HepG2 (cell line): Measurements from ENCODE around the gene SHISA7. TPM values are rescaled to one million over a fixed set of nuclear protein-coding genes. Genes with fewer than 3 reads are reported as not detected.

ENCODE experiments used
- CREB3 ChIP-seq: sonication (generic); formaldehyde crosslinking; IDR thresholded peaks from 2 replicates; pipeline ENCODE4 v1.5.0; 2020; ENCODE audit warnings: missing genetic modification reagents
- DR1 ChIP-seq: sonication (generic); formaldehyde crosslinking; IDR thresholded peaks from 2 replicates; pipeline ENCODE4 v1.8.0; 2021; ENCODE audit warnings: mild to moderate bottlenecking, missing genetic modification reagents, inconsistent platforms
- NFKB2 ChIP-seq: sonication (generic); formaldehyde crosslinking; IDR thresholded peaks from 2 replicates; pipeline ENCODE4 v1.4.0; 2020; ENCODE audit warnings: missing genetic modification reagents, borderline replicate concordance
- NR2F1 ChIP-seq, 2 experiments: fragments of 450-650 bp in 1 of 2; formaldehyde crosslinking in 1 of 2; IDR thresholded peaks; 2 replicates each; pipeline versions ENCODE4 v1.5.0 to v1.6.1; 2016 to 2020; ENCODE audit warnings: mild to moderate bottlenecking in 1 of 2, missing compliant biosample characterization in 1 of 2, missing genetic modification reagents in 1 of 2, moderate library complexity in 1 of 2
- POGK ChIP-seq: sonication (generic); formaldehyde crosslinking; conservative IDR thresholded peaks from 2 replicates; pipeline ENCODE4 v1.8.0; 2022; ENCODE audit warnings: mild to moderate bottlenecking, moderate library complexity, missing genetic modification reagents
- POLR2A ChIP-seq, 2 experiments: IDR thresholded peaks; 2 replicates each; pipeline ENCODE4 v1.6.1; 2011; ENCODE audit warnings: low read depth in 2 of 2, low read length in 2 of 2, mild to moderate bottlenecking in 1 of 2, moderate library complexity in 1 of 2; ENCODE audit not compliant: insufficient read depth in 1 of 2
- RBFOX2 ChIP-seq: fragments of 200-400 bp; formaldehyde crosslinking; IDR thresholded peaks from 2 replicates; pipeline ENCODE4 v1.6.1; 2017; ENCODE audit warnings: low read depth, mild to moderate bottlenecking, low read length
- REST ChIP-seq, 2 experiments: IDR thresholded peaks; 2 replicates each; pipeline ENCODE4 v1.6.1; 2011 to 2012; ENCODE audit warnings: low read length in 2 of 2, borderline replicate concordance in 1 of 2, low read depth in 1 of 2, mild to moderate bottlenecking in 1 of 2, moderate library complexity in 1 of 2
- SKI ChIP-seq: fragments of 450-650 bp; IDR thresholded peaks from one replicate; pipeline ENCODE4 v1.6.1; 2018; ENCODE audit warnings: mild to moderate bottlenecking; ENCODE audit not compliant: partially characterized antibody
- SMAD1 ChIP-seq: sonication (generic); formaldehyde crosslinking; IDR thresholded peaks from 2 replicates; pipeline ENCODE4 v1.4.0; 2020; ENCODE audit warnings: missing genetic modification reagents, low read depth, mild to moderate bottlenecking, borderline replicate concordance
- SRSF9 ChIP-seq: fragments of 200-400 bp; formaldehyde crosslinking; IDR thresholded peaks from 2 replicates; pipeline ENCODE4 v1.6.1; 2018; ENCODE audit warnings: borderline replicate concordance, mild to moderate bottlenecking, low read depth, low read length; ENCODE audit not compliant: insufficient read depth, poor library complexity, severe bottlenecking
- SSRP1 ChIP-seq: IDR thresholded peaks from 2 replicates; pipeline ENCODE4 v1.6.1; 2016; ENCODE audit warnings: control low read depth
- TAF1 ChIP-seq: sonication (generic); formaldehyde crosslinking; IDR thresholded peaks from 2 replicates; pipeline ENCODE4 v1.4.0; 2020; ENCODE audit warnings: missing genetic modification reagents
- ZBTB49 ChIP-seq: sonication (generic); formaldehyde crosslinking; IDR thresholded peaks from 2 replicates; pipeline ENCODE4 v1.4.0; 2020; ENCODE audit warnings: missing genetic modification reagents, borderline replicate concordance
- ZNF317 ChIP-seq: sonication (generic); formaldehyde crosslinking; IDR thresholded peaks from 2 replicates; pipeline ENCODE4 v1.5.0; 2020; ENCODE audit warnings: mild to moderate bottlenecking, missing genetic modification reagents
- ZNF329 ChIP-seq: sonication (generic); formaldehyde crosslinking; IDR thresholded peaks from 2 replicates; pipeline ENCODE4 v1.9.0; 2021; ENCODE audit warnings: low read depth, mild to moderate bottlenecking, missing genetic modification reagents
- ZNF546 ChIP-seq: sonication (generic); formaldehyde crosslinking; conservative IDR thresholded peaks from 2 replicates; pipeline ENCODE4 v1.8.1; 2023; ENCODE audit warnings: mild to moderate bottlenecking, missing genetic modification reagents
- ZNF567 ChIP-seq: sonication (generic); formaldehyde crosslinking; IDR thresholded peaks from 2 replicates; pipeline ENCODE4 v1.8.1; 2023; ENCODE audit warnings: mild to moderate bottlenecking, missing genetic modification reagents, borderline replicate concordance
- ZNF616 ChIP-seq: sonication (generic); formaldehyde crosslinking; IDR thresholded peaks from 2 replicates; pipeline ENCODE4 v1.5.0; 2020; ENCODE audit warnings: low read depth, mild to moderate bottlenecking, missing genetic modification reagents
- polyA plus RNA-seq, 8 experiments: library from polyadenylated mRNA; depleted of rRNA in 3 of 8; stranded (reverse) in 7 of 8; unstranded in 1 of 8; fragments of >200 nt; fragmentation: Illumina TruSeq in 4 of 8; extraction: Trizol in 4 of 8; gene quantifications; 2 replicates each; pipeline versions ENCODE4 v1.2.1 to v1.2.3, GENCODE V29; 2011 to 2016; ENCODE audit warnings: low read depth in 4 of 8, missing spikeins in 1 of 8, mixed read lengths in 1 of 8; ENCODE audit not compliant: insufficient read depth in 1 of 8
- total RNA-seq, 5 experiments: library from RNA; depleted of rRNA; stranded (reverse); fragments of >200 nt; fragmentation: Illumina TruSeq; extraction: Trizol; gene quantifications; 2 replicates each; pipeline ENCODE4 v1.2.3, GENCODE V29; 2016; ENCODE audit warnings: low read depth in 1 of 5

SHISA7 gene
- total and polyA plus RNA-seq, 2 of the 13 experiments (the other 11 are each of a cell fraction or from before 2014, with no cell fraction given): not detected

GRCh38 chr19:55461259-55461973 is 18.3 kb upstream of the SHISA7 start, which contains the start of gene ISOC2 (continued):
- peak; percentile 7 for TF ChIP-seq SKI
- peak; percentile 97 for TF ChIP-seq RBFOX2
- peak; percentile 86 for TF ChIP-seq SSRP1 (CRISPR knock-in tag)
- TF ChIP-seq ZBTB49 (CRISPR knock-in tag): no peak
- peak; percentile 84; the same call in 1 of the 2 replicates for TF ChIP-seq NFKB2 (CRISPR knock-in tag)
- TF ChIP-seq ZNF329 (CRISPR knock-in tag): no peak
- peak; percentile 84 for TF ChIP-seq ZNF567 (CRISPR knock-in tag)
- TF ChIP-seq ZNF546: peak; percentile 46; the same call in 1 of the 2 replicates
- TF ChIP-seq DR1: peak; percentile 75
- no peak for TF ChIP-seq SRSF9
- peak; percentile 68 for TF ChIP-seq POGK (CRISPR knock-in tag)
- TF ChIP-seq TAF1 (CRISPR knock-in tag): peak; percentile 76; the same call in 1 of the 2 replicates
- TF ChIP-seq SMAD1 (CRISPR knock-in tag): 0 out of 2 replicates have a peak, but pooled peaks have one; percentile 27
- TF ChIP-seq CREB3 (CRISPR knock-in tag): no peak
- TF ChIP-seq ZNF317 (CRISPR knock-in tag): peak; percentile 41; the same call in 1 of the 2 replicates
- TF ChIP-seq REST (IDR thresholded peaks at IDR 0.05; ENCODE audit: borderline replicate concordance in 1 of 2, low read depth in 1 of 2, low read length in 2 of 2): no peak
- 0 out of 2 replicates have a peak, but pooled peaks have one; percentile 44 for TF ChIP-seq ZNF616
- peak; percentile 92 to 97 for TF ChIP-seq POLR2A (IDR thresholded peaks at IDR 0.05; ENCODE audit: insufficient read depth in 1 of 2, low read depth in 2 of 2, low read length in 2 of 2)
- TF ChIP-seq NR2F1 (CRISPR knock-in tag; IDR thresholded peaks at IDR 0.05): peak in 1 of 2 experiments; percentile 55; a peak in 2 of 4 replicates
